Stimulated activated memory B cell treated with anti-CD40 and anti-IgM and Interleukin-4, amounts not matched to agents 10 μg/mL and 1 μg/mL and 100 μg/mL, for 72 hours (primary cell): ENCODE measurements around the gene COPRS.
A peak's percentile ranks its signal among the peaks of the same experiment; 100 is the strongest.

Experiments
- ATAC-seq: fragments of 150-1000 bp; cut with Tn5 transposase; 2 replicates; pipeline ENCODE4 v1.10.0; 2021
- H3K27ac Mint-ChIP-seq: one replicate; pipeline ENCODE4 v1.8.0; 2022; ENCODE audit warnings: mild to moderate bottlenecking, mixed read lengths
- H3K27me3 Mint-ChIP-seq: one replicate; pipeline ENCODE4 v1.8.0; 2022; ENCODE audit warnings: mixed read lengths
- H3K36me3 Mint-ChIP-seq: one replicate; pipeline ENCODE4 v1.8.0; 2022; ENCODE audit warnings: mixed read lengths
- H3K4me1 Mint-ChIP-seq: one replicate; pipeline ENCODE4 v1.8.0; 2022; ENCODE audit warnings: mixed read lengths
- H3K4me3 Mint-ChIP-seq: one replicate; pipeline ENCODE4 v1.8.0; 2022; ENCODE audit warnings: mild to moderate bottlenecking, moderate library complexity, mixed read lengths
- H3K9me3 Mint-ChIP-seq: one replicate; pipeline ENCODE4 v1.8.0; 2022; ENCODE audit warnings: mixed read lengths

COPRS gene, protein sequence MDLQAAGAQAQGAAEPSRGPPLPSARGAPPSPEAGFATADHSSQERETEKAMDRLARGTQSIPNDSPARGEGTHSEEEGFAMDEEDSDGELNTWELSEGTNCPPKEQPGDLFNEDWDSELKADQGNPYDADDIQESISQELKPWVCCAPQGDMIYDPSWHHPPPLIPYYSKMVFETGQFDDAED

DNA sequence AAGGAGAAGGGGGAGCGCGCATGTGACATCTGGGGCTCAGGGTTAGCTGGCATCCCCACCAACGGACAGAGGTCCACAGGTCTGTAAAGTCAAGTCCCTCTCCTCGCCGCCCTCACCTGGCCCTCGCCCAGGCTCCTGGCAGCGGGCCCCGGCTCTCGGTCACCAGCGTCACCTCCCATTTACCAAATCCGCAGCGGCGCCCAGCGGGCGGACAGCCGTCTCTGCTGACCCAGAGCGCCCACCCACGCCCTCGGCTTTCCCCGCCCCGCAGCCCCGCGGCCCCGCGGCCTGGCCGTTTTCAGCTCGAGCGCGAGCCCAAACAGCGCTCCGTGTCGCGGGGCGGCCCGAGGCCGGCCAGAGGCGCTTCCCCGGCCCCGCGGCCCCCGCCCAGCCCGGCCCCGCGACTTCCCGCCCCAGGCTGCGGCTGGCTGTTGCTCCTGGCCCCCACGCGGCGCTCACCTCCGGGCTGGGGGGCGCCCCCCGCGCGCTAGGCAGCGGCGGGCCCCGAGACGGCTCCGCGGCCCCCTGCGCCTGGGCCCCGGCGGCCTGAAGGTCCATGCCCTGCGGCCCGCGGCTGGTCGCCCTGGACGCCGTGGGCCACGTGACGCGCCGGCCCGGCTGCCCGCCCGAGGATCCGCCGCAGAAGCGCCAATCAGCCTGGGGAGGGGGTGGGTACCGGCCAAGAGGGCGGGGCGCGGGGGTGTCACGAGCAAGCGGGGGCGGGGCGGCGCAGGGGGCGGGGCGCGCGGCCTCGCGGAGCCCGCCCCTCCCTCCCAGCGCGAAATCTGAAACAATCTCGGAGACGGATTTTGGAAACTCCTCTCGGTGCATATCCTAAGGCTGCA lies at the start of gene COPRS:
COPRS (minus strand) TSS at position 603 of the 845 bp plus-strand sequence; CDS start at position 558, 45 bp downstream.
- peak; percentile 94 for ATAC-seq
- H3K36me3 Mint-ChIP-seq: peaks cover 23% of the 10 kb centered on the region
- H3K27ac Mint-ChIP-seq: peak within 1 kb of the TSS; percentile 17
- no peaks in the 10 kb centered on the region for H3K9me3 Mint-ChIP-seq
- peaks cover 30% of the 10 kb centered on the region for H3K4me1 Mint-ChIP-seq
- peak within 1 kb of the TSS; percentile 81 for H3K4me3 Mint-ChIP-seq
- no peaks in the 10 kb centered on the region for H3K27me3 Mint-ChIP-seq

DNA sequence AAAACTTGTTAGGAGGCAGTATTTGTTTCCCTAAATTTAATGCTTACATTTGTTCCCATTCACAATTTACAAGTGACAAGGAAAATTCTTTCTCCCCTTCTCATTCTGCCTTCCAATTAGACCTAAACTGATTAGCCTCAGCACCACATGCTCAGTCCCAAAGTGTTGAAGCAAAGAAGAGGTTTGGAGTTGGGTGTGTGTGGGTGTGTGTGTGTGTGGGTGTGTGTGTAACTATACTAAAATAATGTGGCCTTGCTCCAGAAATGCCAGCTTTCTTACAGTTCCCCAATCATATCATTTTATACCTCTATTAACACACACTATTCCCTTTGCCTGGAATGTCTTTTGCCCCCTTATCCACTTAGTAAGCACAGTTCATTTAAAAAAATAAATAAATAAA lies 49.3 kb upstream of the COPRS start:
- no peaks in the 10 kb centered on the region for H3K36me3 Mint-ChIP-seq
- no peak for ATAC-seq
- no peaks in the 10 kb centered on the region for H3K4me1 Mint-ChIP-seq
- H3K27ac Mint-ChIP-seq: no peak overlapping the region
- H3K27me3 Mint-ChIP-seq: peaks cover 49% of the 10 kb centered on the region
- H3K9me3 Mint-ChIP-seq: no peaks in the 10 kb centered on the region
- H3K4me3 Mint-ChIP-seq: no peak overlapping the region

DNA sequence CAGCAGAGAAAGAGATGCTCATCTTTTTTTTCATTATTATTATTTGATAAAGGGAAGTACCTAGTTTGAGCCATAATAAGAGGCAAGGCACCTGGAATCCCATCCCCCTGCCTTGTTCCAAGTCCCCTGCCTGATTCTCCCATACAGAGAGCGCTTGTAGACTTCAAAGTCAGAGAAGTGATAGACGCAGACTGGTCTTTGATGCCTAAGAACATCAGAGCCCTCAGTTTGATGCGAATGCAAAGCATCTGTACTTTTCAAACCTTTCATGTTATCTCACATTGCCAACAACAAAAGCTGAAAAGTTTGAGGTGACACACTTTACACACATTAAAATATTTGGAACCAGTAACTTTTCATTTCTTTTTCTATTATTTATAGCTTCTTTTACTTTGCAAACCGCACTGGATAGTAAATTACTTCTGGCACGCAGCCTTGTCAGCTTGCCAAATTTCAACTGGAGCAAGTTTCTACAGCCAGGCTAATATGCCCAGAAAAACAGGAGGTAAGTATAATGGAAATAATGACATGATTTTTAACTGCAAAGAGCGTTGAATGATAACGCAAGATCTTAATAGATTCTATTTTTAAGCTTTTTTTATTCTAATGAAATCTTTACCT lies 48.4 kb upstream of the COPRS start:
- H3K4me3 Mint-ChIP-seq: no peak overlapping the region
- no peaks in the 10 kb centered on the region for H3K4me1 Mint-ChIP-seq
- H3K27me3 Mint-ChIP-seq: peaks cover 47% of the 10 kb centered on the region
- H3K36me3 Mint-ChIP-seq: no peaks in the 10 kb centered on the region
- H3K9me3 Mint-ChIP-seq: no peaks in the 10 kb centered on the region
- no peak overlapping the region for H3K27ac Mint-ChIP-seq
- no peak for ATAC-seq

DNA sequence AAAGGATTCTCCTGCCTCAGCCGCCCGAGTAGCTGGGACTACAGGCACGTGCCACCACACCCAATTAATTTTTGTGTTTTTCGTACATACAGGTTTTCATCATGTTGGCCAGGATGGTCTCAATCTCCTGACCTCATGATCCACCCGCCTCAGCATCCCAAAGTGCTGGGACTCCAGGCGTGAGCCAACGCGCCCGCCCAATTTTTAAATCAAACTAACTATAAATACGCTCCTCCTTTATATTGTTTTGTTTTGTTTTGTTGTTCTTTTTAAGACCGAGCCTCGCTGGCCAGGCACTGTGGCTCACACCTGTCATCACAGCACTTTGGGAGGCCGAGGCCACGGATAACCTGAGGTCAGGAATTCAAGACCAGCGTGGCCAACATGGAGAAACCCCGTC lies 44.4 kb upstream of the COPRS start:
- no peak for ATAC-seq
- no peaks in the 10 kb centered on the region for H3K36me3 Mint-ChIP-seq
- H3K4me3 Mint-ChIP-seq: no peak overlapping the region
- peaks cover 16% of the 10 kb centered on the region for H3K27me3 Mint-ChIP-seq
- no peak overlapping the region for H3K27ac Mint-ChIP-seq
- peaks cover 7% of the 10 kb centered on the region for H3K4me1 Mint-ChIP-seq
- H3K9me3 Mint-ChIP-seq: no peaks in the 10 kb centered on the region

DNA sequence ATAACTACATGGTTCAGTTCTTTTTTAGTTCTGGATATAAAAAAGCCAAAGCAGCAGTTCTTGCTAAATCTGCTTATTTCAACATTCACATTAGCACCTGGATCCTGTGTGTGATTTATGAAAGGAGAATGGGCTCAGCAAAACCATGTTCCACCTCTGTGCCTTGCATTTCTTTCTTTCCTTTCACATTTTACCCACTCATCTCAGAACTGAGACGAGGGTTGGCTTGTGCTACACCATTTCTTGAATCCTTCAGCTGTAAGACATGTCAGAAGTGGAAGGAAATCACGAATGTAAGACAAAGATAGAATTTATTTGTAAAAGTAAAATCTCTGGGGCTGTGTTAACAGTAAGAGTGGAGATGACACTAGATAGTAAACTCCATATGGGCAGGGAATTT lies 43.6 kb upstream of the COPRS start:
- Mint-ChIP-seq H3K36me3 (peaks cover 5% of the 10 kb centered on the region), H3K27ac (no peak overlapping the region)

DNA sequence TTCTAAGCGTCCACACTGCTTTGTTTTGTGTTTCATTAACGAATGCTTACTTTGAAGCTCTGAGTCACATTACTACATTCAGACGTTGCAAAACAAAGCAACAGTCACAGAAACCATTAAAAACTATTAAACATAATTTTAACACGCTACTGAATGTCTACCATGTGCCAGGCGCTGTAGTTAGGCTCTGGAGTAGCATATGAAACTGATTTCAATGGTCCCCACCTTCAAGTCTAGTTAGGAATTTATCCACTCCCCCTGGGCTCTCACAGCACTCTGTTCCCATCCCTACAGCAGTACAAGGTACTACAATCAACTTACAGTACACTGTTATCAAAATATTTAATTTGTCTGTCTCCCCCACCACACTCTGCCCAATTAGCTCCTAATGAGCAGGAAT lies 41.8 kb upstream of the COPRS start:
- no peaks in the 10 kb centered on the region for H3K9me3 Mint-ChIP-seq
- H3K36me3 Mint-ChIP-seq: peaks cover 14% of the 10 kb centered on the region
- ATAC-seq: no peak
- H3K4me1 Mint-ChIP-seq: peaks cover 12% of the 10 kb centered on the region
- H3K4me3 Mint-ChIP-seq: no peak overlapping the region
- no peaks in the 10 kb centered on the region for H3K27me3 Mint-ChIP-seq
- H3K27ac Mint-ChIP-seq: no peak overlapping the region

More for the DNA sequence above, 43.6 kb upstream of the COPRS start:
- peaks cover 10% of the 10 kb centered on the region for H3K4me1 Mint-ChIP-seq
- H3K9me3 Mint-ChIP-seq: no peaks in the 10 kb centered on the region
- H3K4me3 Mint-ChIP-seq: no peak overlapping the region
- H3K27me3 Mint-ChIP-seq: peaks cover 16% of the 10 kb centered on the region
- no peak for ATAC-seq

DNA sequence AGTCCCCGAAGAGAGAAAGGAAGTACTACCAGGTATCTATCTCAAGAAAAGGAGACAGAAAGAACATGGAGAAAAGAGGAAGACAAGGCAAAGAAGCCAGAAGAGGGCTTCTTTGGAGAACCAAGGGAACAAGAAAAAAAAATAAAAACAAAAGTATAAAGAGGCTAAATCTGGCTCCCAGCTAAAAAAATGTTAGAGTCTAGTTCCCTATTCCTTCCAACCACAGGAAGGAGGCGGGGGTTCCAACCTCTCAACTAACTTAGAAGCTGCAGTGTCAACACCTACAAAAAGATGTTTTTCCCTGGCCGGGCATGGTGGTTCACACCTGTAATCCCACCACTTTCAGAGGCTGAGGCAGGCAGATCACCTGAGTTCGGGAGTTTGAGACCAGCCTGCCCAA lies 29.1 kb upstream of the COPRS start:
- peak overlapping the region; percentile 49 for H3K4me3 Mint-ChIP-seq
- H3K9me3 Mint-ChIP-seq: no peaks in the 10 kb centered on the region

DNA sequence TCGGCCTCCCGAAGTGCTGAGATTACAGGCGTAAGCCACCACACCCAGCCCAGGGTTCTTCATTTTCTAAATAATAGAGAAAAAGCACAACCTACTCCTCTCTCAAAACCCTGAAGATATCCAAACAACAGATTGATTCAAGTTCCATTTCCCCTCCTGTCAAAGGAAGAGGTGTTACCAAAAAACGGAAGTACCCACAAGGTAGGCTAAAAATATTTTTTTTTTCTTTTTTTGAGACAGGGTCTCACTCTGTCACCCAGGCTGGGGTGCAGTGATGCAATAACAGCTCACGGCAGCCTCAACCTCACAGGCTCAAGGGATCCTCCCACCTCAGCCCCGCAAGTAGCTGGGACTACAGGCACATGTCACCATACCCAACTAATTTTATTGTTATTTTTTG lies 23.5 kb upstream of the COPRS start:
- Mint-ChIP-seq H3K4me1 (peaks cover 12% of the 10 kb centered on the region), H3K27me3 (no peaks in the 10 kb centered on the region), H3K9me3 (no peaks in the 10 kb centered on the region), H3K4me3 (peak overlapping the region; percentile 15), H3K36me3 (peaks cover 65% of the 10 kb centered on the region), H3K27ac (peak overlapping the region; percentile 72)
- peak; percentile 56 for ATAC-seq

More for the DNA sequence above, 29.1 kb upstream of the COPRS start:
- Mint-ChIP-seq H3K36me3 (peaks cover 60% of the 10 kb centered on the region), H3K4me1 (peaks cover 25% of the 10 kb centered on the region), H3K27ac (peak overlapping the region; percentile 99), H3K27me3 (no peaks in the 10 kb centered on the region)
- peak; percentile 63 for ATAC-seq

DNA sequence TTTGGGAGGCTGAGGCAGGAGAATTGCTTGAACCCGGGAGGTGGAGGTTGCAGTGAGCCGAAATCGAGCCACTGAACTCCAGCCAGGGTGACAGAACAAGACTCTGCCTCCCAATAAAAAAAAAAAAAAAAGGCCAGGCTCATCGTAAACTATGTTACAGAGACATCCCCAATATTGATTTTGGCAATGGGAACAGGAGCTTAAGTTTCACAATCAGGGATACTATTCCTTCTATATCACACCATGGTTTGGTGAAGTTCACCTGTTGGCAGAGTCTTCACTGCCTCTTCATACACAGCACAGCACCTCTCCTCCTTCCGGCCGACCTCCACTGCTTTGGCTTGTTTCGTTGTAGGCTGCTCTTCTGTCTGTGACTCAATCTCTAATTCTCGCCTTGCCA lies 21.3 kb upstream of the COPRS start:
- H3K4me1 Mint-ChIP-seq: peaks cover 12% of the 10 kb centered on the region
- H3K36me3 Mint-ChIP-seq: peaks cover 64% of the 10 kb centered on the region
- peak overlapping the region; percentile 44 for H3K27ac Mint-ChIP-seq
- H3K27me3 Mint-ChIP-seq: no peaks in the 10 kb centered on the region
- ATAC-seq: no peak
- no peaks in the 10 kb centered on the region for H3K9me3 Mint-ChIP-seq
- H3K4me3 Mint-ChIP-seq: no peak overlapping the region

DNA sequence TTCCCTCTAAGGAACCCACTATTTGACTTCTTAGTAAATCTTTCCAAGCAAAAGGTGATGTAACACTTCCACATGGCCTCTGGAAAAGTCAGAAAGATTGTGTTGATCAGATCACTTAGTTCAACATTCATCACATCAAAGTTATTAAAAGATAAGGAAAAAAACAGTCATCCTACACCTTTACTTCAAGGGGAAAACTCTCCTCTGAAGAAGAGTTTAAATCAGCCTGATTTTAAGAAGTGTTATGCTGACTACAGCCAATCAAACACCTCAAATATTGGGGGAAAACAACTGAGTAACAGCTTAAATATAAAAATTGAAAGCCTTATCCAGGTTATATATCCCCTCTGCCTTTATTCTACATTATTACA lies 19.6 kb upstream of the COPRS start:
- no peak for ATAC-seq
- peaks cover 52% of the 10 kb centered on the region for H3K36me3 Mint-ChIP-seq

DNA sequence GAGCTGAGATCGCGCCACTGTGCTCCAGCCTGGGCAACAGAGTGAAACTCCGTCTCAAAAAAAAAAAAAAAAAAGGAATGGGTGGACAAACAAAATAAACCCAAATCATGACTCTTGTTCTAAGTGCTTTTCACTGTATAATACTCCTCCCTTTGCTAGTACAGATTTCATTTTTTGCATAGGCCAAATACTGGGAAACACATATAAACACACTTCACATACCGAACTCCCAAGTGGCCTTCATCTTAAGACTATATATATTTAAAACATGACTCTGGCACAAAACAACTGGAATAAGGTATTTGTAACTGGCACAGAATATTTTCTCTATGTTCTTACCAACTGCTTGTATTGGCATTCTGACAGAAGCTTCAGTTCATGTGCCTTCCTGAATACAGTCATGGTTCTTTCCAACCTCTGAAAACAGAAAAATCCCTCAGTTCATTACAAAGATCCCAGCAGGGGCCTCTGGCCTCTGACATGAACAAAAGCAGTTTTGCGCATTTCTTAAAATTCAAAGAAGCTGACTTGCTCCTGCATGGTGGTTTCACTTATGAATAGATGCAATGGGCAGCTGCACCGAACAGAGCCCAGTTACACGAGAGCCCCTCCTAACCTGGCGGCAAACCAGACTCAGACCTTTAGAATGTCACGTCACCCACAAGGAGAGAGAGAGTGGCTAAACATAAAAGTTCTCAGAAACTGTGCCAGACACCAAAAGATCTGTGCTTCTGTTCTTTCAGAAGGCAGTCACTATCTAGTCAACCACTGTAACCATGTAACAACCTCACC lies 19.1 kb upstream of the COPRS start:
- H3K27ac Mint-ChIP-seq: peak overlapping the region; percentile 71
- H3K4me3 Mint-ChIP-seq: no peak overlapping the region
- no peaks in the 10 kb centered on the region for H3K27me3 Mint-ChIP-seq
- H3K9me3 Mint-ChIP-seq: no peaks in the 10 kb centered on the region
- ATAC-seq: no peak
- peaks cover 12% of the 10 kb centered on the region for H3K4me1 Mint-ChIP-seq
- H3K36me3 Mint-ChIP-seq: peaks cover 47% of the 10 kb centered on the region

More for the DNA sequence above, 19.6 kb upstream of the COPRS start:
- Mint-ChIP-seq H3K27ac (peak overlapping the region; percentile 71), H3K4me3 (no peak overlapping the region), H3K4me1 (peaks cover 12% of the 10 kb centered on the region), H3K27me3 (no peaks in the 10 kb centered on the region), H3K9me3 (no peaks in the 10 kb centered on the region)

DNA sequence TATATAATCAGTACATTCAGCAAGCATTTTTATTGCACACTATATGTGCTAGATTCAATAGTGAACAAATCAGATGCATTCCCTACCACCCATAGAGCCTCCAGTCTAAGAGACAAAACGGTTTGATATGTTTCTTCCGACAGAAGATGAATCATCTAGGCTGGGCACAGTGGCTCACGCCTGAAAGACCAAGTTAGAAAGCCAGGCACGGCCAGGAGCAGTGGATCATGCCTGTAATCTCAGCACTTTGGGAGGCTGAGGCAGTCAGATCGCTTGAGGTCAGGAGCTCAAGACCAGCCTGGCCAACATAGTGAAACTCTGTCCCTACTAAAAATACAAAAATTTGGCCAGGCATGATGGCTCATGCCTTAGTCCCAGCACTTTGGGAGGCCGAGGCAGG lies 18.3 kb upstream of the COPRS start:
- Mint-ChIP-seq H3K27me3 (no peaks in the 10 kb centered on the region), H3K4me1 (peaks cover 9% of the 10 kb centered on the region), H3K27ac (no peak overlapping the region), H3K4me3 (no peak overlapping the region), H3K36me3 (peaks cover 51% of the 10 kb centered on the region), H3K9me3 (no peaks in the 10 kb centered on the region)
- ATAC-seq: no peak

DNA sequence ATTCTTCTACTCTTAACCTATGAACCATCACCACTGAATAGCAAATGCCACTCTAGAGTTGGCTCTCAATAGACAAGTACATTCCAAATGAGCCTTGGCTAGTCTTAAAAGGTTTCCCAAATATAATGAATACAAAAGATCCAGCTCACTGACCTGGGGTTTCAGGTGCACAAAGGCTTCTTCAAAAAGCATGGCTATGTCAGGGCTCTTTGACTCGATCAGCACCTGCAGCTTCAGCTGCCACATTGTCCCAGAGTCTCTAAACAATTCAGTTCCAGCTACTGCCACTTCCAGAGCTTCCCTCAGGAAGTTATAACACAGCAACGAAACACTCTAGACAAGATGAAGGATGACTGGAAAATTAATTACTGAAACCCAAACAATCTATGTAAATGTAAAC lies 16.0 kb upstream of the COPRS start:
- H3K4me3 Mint-ChIP-seq: no peak overlapping the region
- no peaks in the 10 kb centered on the region for H3K9me3 Mint-ChIP-seq
- no peak overlapping the region for H3K27ac Mint-ChIP-seq
- H3K27me3 Mint-ChIP-seq: no peaks in the 10 kb centered on the region
- ATAC-seq: no peak
- peaks cover 6% of the 10 kb centered on the region for H3K4me1 Mint-ChIP-seq
- peaks cover 49% of the 10 kb centered on the region for H3K36me3 Mint-ChIP-seq

DNA sequence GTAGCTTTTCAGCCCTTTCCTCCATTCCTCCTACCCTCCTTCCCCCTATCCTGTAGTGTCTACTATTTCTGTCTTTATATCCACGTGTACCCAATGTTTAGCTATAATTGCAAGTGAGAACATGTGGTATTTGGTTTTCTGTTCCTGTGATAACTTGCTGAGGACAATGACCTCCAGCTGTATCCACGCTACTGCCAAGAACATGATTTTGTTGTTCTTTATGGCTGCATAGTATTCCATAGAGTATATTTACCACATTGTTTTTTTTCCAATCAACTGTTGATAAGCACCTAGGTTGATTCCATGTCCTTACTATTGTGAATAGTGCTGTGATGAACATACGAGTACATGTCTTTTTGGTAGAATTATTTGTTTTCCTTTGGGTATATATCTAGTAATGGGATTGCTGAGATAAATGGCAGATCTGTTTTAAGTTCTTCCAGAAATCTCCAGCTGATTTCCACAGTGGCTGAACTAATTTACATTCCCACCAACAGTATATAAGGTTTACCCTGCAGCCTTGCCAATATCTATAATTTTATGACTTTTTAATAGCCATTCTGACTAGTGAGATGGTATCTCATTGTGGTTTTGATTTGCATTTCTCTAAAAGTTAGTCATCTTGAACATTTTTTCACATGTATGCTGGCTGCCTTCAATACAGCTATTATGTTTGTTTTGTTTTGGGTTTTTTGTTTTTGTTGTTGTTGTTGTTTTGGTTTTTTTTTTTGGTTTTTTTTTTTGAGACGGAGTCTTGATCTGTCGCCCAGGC lies 10.9 kb upstream of the COPRS start:
- peaks cover 49% of the 10 kb centered on the region for H3K36me3 Mint-ChIP-seq
- no peak overlapping the region for H3K4me3 Mint-ChIP-seq
- H3K27ac Mint-ChIP-seq: no peak overlapping the region
- no peaks in the 10 kb centered on the region for H3K9me3 Mint-ChIP-seq
- ATAC-seq: no peak
- no peaks in the 10 kb centered on the region for H3K4me1 Mint-ChIP-seq
- H3K27me3 Mint-ChIP-seq: no peaks in the 10 kb centered on the region
